GM21360 (cell line): ENCODE results near the gene CIROP.
"Not testable (repeated sequence)": the region's sequence is repeated elsewhere in the genome, so short reads cannot be mapped to it uniquely, and the experiment has no call there.

Source experiments
- ATAC-seq: cut with Tn5 transposase; IDR thresholded peaks from one replicate; pipeline ENCODE4 v1.9.1; 2021; ENCODE audit warnings: mild to moderate bottlenecking, moderate library complexity; ENCODE audit not compliant: unreplicated experiment

CIROP gene

DNA sequence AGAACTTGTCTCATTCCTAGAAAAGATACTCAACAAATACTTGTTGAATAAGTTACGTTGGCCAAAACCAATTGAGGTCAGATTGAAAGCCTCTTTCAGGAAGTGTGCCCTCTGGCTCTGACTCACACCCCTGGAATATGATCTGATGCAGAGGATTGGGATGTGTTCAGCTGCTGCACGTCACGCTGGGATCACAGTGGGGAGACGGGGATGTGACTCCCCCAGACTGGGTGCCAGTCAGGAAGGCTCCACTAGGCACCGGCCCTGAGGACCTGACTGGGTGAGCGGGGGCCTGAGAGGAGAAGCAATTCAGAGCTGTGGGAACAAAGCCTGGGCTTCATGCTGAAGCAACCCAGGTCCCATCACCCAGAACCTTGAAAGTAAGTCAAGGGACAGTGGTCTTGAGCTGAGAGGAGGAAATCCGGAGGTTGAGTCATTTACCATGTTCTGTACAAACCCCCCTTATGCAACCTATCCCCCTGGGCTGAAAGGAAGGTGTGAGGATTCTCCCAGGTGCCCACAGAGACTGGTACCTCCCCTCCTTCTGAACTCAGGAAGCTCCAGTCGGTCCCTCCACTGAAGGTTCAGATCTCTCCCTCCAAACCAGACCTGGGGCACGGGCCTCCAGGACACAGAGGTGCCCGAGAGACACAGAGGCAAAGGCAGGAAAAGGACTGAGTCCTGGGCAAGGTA is 10.4 kb upstream of the CIROP start:
- no peak for ATAC-seq

DNA sequence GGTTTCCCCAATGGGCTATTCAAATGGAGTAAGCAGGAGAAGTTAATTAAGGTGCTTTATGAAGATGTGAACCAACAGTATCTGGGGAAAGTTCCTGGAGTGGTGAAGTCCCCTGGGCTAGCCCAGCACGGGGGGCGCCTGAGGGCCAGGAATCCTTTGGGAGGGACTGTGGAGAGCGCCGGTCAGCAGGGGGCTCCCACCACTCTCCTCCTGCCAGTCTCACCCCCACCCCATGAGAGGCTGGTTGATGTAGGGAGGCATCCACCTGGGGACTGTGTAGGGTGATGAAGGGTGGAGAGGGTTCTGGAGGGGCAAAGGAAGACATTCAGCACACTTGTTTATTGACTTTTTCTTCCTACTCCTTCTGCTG is 9.9 kb upstream of the CIROP start:
- no peak for ATAC-seq

- no peak for ATAC-seq
These were observed 9.3 kb upstream of the CIROP start for GRCh38 chr14:23114120-23114458.

DNA sequence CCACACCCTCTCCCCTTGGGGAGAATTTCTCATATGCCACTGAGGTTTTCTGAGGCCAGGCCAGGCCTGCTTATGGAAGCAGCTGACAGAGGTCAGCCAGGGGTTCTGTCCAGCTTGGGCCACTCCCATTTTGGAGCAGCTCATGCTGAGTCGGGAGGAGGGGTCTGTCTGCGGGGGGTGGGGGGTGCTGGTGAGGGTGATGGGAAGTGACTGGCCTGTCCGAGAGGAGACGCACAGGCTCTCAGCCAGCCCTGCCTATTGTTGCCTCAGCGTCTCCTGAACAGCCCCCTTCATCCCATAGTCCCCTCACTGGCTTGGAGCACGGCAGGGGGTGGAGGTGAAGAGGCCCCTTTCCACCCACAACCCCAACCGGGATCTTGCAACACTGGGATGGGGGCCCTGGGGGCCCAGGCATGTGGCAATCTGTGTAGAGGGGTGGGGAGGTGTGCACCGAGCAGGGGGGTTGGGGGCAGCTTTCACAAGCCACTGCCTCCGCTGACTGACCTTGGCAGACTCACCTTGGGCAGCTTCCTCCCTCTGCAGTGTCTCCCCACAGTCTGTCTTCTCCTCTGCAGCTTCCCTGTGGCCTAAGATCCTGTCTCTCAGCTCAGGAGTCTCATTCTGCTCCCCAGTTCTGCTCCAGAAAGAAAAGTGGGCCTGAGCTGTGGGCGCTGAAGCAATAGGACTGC is 8.8 kb upstream of the CIROP start:
- ATAC-seq, result no peak

DNA sequence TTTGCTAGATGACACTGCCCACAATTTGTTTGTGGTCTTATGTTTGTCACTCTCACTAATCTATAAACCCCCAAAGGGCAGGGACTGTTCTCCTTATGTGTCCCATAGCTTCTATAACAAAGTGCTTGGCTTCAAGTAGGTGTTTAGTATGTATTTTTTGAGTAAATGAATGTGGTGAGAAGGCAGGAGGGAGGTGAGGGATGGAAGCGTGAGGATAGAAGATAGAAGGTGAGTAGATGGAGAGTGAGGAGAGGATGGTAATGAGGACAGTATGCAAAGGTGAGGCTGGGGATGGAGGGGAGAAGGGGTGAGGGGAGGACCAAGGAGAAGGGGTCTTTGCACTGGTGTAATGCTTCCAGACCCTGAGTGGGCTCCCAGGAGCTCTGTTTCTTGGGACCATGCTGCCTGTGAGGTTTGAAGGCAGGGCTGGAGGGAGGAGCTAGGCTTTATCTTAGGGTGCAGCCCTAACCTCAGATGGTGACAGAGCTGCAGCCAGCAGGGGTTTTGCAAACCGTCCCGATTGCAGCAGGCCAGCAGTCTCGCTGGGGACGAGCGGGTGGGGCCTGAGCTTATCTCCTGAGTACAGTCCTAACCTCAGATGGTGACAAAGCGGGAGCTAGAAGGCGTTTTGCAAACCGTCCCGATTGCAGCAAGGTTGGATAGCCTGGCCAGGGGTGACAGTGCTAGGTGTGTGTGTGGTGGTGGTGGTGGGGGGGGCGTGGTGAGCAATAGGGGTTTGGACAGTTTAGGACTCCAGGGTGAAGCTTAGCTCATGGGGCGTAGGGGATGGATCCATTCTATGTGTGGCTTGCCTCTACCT is 7.8 kb upstream of the CIROP start:
- ATAC-seq, result no peak

- ATAC-seq, result no peak
These were observed 6.0 kb upstream of the CIROP start for GRCh38 chr14:23110579-23111365.

GRCh38 chr14:23109769-23110168 is 5.0 kb upstream of the CIROP start:
- no peak for ATAC-seq

- not testable (repeated sequence) for ATAC-seq
These were observed 3.4 kb upstream of the CIROP start for GRCh38 chr14:23108169-23108568.

- not testable (repeated sequence) for ATAC-seq
These were observed 2.8 kb upstream of the CIROP start for GRCh38 chr14:23107620-23108019.

DNA sequence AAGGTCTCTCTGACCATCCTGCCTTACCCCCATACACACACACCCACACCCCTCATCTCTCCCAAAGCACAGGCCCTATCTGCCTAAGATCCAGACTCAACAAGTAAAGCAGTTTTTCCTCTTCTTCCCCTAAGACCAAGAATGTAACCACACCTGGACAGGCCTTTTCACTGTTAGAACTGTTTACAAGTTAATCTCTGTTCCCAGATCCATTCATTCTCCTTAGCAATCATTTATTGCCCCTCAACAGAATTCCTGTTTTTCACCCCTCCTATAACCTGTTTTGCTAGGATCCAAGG is 1.9 kb upstream of the CIROP start:
- no peak for ATAC-seq

DNA sequence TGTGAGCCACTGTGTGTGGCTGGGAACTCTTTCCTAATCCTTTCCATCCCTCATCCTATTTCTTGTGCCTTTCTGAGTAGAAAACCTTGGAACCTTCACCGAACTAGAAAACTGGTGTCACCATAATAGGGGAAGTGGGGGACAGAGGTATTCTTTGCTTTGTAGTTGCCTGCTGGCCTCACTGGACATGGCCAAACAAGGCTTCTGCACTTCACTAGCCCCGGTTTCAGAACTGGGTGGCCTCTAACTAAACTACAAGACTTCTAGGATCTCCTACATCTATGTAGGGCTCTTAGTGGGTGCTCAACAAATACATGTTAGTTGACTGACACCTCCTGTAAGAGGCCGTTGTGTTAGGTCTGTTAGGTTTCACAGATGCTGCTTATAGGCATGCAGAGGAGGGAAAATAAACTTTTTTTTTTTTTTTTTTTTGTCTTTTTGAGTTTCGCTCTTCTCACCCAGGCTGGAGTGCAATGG is 597 bp upstream of the CIROP start:
- no peak for ATAC-seq

DNA sequence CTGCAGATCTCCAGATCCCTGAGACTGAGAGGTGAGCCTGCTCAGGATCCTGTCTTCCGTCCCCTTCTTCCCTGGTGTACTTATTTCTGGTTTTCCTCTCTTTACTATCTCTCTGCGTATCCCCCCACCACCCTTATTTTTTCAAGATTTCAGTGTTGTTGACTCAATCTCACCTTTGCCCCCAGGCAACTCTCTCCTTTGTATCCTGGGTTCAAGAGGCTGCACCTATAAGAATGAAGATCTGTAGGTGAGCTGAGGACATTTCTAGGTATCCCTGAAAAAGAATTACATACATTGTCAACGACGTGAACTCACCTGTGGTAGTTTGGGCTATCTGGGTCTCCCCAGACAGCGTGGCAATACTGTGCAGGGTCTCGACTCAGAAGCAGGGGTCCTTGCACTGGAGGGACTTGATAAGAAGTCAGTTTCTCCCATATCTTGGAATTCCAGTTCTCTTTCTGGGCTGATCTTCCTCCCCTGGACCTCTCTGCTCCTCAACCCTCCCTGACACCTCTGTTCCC is 659 bp downstream of the CIROP start:
- no peak for ATAC-seq

DNA sequence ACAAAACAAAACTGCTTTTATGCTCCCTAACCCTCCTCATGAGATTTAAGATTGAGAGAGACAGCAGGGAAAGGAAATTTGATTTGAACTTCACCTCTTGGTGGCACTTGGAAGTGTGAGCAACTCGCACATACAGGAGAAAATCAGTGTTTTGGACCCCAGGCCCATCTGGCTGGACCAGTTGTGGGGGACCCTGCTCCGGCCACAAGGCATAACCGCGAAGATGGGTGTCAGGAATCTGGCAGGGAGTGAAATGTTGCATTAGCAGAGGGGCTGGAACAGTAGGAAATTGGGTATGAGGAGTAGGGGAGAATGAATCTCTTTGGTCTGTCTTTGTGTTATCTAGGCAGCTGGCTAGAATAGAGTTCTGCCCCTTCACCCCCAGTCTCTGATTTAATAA is 1.2 kb downstream of the CIROP start:
- ATAC-seq, result no peak

DNA sequence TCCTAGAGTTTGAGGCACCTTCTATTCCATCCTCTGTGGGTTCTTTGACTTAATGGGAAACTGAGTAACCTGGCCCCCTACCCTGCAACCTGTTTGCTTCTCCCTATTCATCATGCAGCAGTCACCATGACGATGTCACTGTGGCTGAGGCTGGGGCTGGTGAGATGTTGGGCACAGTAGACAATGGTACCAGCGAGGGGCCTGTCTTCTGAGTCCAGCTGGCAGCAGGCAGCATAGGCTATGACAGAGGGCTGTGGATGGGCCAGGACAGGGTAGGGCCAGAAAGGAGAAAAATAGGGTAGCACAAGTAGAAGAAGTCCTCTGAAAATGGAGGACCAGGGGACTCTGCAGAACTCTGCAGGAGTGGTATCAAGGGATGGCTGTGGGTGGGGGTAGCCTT is 2.0 kb downstream of the CIROP start:
- no peak for ATAC-seq

DNA sequence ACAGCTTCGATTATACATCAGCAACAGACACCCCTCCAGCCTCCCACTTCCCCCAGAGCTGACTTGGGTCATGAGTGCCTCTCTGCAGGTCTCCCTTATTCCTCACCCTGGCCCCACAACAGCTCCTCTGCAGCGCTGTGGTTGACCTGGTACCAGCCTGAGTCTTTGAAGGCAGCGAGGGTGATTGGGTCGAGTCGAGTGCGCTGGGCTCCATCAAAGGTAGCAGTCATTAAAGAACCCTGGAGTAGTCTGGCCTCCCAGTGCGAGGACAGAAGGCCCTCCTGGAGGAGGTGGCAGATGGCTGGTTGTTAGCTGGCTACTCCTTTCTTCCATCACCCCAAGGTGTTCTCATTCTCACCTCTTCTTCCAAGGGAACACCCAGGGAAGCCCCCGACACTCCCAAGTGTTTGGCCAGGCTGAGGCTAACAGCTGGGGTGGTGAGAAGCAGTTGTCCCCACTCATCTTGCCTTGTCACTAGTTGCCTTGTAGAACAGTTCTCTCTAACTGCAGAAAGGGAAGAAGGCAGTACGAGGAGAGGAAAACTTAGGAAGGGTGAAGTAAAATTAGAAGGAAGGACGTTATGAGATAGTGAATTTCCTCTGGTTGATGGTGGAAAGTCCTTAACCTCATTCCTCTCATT is 2.7 kb downstream of the CIROP start:
- no peak for ATAC-seq

- no peak for ATAC-seq
These were observed 3.4 kb downstream of the CIROP start for GRCh38 chr14:23101213-23101970.

DNA sequence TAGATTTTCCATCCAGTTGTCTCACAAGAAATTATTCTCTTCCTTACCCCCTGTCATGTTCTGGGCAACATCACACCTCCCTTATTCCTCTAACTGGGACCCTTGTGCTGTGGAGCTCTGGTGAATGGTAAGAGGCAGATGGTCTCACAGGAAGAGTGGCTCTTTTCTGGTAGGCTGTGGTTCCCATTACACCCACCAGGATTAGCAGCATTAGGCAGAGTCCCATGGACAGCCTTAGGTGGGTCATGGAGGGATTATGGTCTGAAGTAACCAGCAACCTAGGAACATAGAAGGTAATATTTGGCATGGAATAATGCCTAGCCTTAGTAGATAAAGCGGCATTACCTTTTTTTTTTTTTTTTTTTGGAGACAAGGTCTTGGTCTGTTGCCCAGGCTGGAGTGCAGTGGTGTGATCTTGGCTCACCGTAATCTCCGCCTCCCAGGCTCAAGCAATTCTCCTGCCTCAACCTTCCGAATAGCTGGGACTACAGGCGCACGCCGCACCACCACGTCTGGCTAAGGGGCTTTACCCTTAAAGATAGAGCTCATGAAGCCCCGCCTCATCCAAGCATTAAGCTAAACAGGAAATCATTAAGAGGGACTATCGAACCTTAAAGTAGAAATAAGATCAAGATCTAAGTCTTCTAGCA is 5.5 kb downstream of the CIROP start:
- no peak for ATAC-seq

GRCh38 chr14:23097786-23098185 is 7.0 kb downstream of the CIROP start:
- no peak for ATAC-seq
